Skin epidermis (tissue), 12 donors: ENCODE data around the gene MEF2C.

ENCODE experiments used
- H3K27ac ChIP-seq, 21 experiments: fragments of 200-600 bp; sonication (generic) in 11 of 21; one replicate each; pipeline ENCODE4 v1.5.0; 2020; ENCODE audit warnings: mild to moderate bottlenecking in 3 of 21, inconsistent platforms in 2 of 21, moderate library complexity in 2 of 21
- H3K4me3 ChIP-seq, 7 experiments: fragments of 200-600 bp; sonication (generic) in 2 of 7; one replicate each; pipeline ENCODE4 v1.5.0; 2020; ENCODE audit warnings: inconsistent platforms in 2 of 7, mild to moderate bottlenecking in 2 of 7, moderate library complexity in 1 of 7

MEF2C gene

DNA sequence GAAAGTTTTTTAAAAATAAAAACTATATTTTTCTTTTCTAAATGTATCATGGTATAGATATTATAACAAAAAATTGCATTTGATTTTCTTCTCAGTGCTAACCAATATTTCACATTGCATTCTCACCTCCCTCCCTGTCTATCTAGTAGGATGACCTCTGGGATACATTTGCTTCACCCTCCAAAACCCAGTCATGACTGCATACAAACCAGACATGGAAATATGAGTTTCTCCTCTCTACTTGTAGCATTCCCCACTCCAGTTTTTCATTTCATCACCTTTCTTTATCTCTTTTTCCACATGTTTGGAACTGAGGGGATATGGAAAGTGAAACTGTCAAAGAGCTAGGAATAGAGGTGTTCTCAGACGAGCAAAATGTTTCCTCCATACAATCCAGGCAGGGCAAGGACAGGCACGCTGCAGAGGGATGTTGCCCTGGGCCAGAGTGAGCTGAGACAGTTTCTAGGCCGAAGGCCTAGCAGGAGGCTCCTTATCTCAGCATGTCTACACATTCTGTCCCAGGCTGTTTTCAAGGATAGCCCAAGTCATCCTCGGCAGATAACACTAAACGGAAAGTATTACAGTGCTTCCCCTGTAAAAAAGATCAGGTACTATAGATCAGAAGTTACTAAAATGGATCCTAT lies 46.7 kb downstream of the MEF2C start:
- Histone ChIP-seq H3K4me3 (no peak overlapping the region), H3K27ac (peak overlapping the region in 11 of 21 experiments; percentile 12 to 70 (median 49))

DNA sequence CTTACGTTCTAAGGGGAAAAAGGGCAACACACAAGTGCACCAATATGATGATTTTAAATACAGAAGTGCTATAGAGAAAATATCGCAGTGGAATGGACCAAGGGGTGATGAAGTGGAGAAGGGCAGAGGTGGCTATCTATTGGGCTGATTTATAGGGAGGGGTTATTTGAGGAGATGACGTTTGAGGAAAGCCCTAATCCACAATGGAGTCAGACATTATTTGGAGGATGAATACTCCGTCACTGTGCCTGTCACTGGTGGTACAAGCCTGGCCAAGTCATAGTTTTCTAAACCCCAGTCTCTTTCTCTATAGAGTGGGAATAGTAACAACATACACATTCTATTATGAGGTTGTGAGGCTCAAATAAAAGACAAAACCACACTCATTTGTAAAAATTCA lies 48.5 kb downstream of the MEF2C start:
- H3K27ac ChIP-seq, result peak overlapping the region in 4 of 21 experiments; percentile 5 to 39 (median 20)
- H3K4me3 ChIP-seq, result no peak overlapping the region

DNA sequence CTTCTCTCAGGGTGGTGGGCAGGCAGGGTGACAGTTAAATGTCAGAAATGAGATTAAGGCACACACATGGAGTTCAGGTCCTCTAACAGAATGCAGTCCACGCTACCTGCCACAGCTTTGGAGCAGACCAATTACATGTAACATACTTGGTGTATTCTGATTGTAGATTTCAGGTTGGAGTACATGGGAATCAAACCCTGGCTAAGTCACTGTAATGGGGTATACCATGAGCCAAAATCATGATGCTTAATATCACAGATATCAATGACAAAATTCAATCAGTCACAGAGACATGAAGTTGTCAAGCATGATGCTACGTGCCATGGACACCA lies 48.9 kb downstream of the MEF2C start:
- Histone ChIP-seq H3K4me3 (no peak overlapping the region), H3K27ac (peak overlapping the region in 8 of 21 experiments; percentile 1 to 50 (median 24))

DNA sequence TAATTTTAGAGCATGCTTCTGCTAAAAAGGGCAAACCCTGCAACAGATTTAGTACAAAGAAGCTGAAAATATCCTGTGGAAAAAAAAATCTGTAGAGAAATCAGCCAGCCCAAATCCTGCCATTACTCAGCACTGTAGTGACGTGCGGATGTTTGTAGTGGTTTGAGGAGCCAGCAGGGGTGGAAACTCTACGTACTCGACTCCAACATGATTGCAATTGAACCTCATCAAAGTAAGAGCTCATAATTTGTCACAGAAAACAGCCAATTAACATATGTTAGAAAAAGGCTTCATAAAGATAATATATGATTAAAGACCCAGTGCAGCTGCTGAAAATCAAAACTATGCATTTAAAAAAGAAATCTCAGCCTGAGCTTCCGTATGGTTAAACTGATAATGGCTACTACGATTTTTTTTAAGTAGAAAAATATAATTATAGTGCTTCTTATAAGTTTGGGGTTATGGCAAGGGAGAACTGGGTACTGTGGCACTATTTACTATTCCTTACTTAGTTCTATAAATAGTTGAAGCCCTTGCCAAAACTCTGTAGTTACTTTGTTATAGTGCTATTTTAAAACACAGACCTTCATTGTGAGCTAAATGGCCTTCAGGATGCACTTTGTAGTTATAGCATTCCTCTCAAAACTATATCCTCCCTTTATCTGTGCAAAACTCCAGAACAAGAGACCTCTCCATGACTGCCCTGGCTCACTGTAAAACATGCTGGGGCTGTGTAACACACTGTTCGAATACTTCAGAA lies 49.4 kb downstream of the MEF2C start:
- H3K27ac ChIP-seq, result peak overlapping the region in 8 of 21 experiments; percentile 1 to 50 (median 24)
- H3K4me3 ChIP-seq, result no peak overlapping the region

DNA sequence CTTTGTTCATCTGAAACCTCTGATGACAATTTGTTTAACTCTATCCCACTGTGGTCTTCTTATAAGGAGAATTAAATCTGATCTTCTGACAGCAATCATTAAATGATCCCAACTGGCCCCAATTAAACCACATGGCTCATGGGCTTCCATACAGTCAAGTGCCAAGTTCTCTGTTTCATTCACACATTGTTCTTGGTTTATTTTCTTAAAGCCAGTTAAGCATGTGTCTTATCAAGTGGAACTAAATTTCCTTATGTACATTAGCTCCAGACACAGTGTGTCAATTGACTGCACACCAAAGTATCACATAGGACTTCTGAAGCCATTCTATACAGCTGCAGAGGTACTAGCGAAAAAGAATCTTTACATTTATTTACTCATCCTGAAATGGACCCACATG lies 51.2 kb downstream of the MEF2C start:
- H3K4me3 ChIP-seq, result no peak overlapping the region
- no peak overlapping the region for H3K27ac ChIP-seq

DNA sequence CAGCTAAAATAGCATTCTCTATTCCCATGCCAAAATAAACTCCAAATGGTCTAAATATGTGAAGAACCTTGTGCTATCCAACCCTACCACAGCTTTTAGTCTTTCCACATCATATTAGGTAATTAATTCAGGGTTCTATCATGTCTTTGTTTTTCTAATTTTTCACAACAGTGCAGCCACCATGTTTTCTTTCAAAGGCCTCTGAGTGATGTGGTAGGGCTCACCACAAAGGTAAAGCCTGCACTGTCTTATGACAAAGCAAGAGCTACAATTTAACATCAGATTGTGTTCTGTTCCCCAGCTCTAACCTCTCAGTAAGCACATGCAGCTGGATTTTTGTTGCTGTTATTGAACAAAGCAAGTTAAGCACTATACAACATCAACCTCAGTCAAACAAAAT lies 52.4 kb downstream of the MEF2C start:
- H3K4me3 ChIP-seq, result no peak overlapping the region
- H3K27ac ChIP-seq, result peak overlapping the region in 8 of 21 experiments; percentile 6 to 38 (median 25)

DNA sequence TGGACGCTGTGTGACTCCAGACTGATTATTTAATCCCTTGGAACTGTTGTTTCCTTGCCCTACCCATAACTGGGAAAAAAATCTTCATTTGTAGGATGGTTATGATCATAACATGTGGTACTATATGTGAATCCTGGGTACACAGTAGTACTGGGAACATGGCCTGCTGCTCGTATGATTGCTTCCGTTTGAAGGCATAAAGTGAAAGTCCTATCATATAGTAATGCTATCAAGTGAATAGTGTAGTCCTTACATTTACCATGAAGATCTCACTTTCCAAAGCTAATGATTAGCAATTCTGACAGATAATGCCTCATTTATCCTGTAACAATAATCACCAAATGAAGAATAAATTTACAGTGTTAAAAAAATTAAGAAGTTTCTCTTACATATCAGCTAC lies 53.2 kb downstream of the MEF2C start:
- Histone ChIP-seq H3K4me3 (no peak overlapping the region), H3K27ac (peak overlapping the region in 18 of 21 experiments; percentile 3 to 68 (median 29))

DNA sequence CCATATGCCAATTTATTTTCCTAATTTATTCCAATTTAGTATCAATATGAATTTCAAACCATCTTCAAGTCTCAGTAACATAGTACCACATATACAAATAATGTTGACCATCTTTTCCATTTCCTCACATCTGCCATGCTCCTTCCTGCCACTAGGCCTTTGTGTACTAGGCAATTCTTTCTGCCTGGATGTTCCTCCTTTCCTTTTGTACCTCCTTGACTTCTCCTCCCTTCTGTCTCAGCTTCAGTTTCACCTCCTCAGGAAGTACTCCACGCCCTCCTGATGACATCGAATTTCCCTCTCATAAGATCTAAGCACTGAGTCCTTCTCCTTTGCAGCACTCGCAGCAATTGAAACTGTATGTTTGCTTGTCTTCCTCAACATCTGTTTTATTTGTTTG lies 53.9 kb downstream of the MEF2C start:
- H3K27ac ChIP-seq, result peak overlapping the region in 14 of 21 experiments; percentile 3 to 68 (median 34)
- H3K4me3 ChIP-seq, result no peak overlapping the region

DNA sequence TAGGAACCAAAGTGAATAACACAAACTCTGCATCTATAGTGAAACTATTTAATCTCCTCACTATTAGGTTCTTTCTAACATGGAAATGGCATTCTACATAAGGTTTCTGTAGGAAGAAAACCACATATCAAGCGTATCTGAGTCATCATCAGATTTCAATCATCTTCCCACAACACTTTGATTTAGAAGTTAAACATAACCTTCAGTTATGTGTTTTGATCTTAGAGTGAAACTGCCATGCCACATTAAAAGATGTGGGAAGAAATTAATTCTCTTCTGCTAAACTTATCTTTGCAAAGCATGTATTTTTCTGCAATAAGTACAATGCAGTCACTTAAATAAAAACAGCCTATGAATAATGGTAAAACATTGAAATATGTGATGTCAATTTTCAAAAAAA lies 55.0 kb downstream of the MEF2C start:
- Histone ChIP-seq H3K4me3 (no peak overlapping the region), H3K27ac (peak overlapping the region in 14 of 21 experiments; percentile 5 to 67 (median 31))

DNA sequence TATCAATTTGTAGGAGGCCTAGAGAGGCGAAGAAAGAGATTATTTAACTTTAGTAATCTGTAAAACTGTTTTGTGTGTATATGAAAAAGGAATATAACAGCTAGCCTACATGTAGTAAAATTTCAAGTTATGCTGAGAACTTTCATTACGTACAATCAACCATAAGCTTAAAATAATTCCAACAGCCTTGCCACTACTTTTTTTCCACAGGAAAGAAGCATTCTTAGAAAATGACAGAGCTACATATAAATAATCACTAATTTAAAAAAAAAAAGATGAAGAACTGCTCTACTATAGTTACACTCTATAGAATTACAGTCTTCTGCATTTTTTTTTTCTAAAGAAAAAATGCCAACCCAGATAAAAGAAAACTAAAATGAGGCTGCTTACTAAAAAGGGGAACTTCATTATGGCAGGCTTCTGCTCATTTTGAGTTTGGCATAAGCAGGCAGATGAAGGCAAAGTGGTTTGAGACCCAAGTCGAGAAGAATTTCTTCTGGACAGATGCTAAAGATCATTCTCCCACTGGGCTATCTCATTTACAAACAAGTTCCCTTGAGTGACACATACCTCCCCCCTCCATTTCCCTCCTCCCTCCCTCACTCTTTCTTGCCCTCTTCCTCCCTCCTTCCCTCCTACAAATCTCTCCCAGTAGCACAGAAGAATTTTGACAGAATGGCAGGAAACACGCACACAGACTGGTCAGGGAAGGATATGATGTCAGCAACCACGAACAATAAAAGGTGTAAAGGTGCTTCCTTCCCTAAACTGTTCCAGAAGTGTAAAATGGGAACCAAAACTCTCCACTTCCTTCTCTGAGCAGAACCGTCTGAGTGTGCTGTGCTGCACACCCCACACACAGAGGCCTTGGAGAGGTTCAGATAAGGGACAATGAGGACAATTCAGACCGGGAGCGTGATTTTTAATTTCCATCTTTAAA lies 56.1 kb downstream of the MEF2C start:
- Histone ChIP-seq H3K4me3 (no peak overlapping the region), H3K27ac (peak overlapping the region in 19 of 21 experiments; percentile 7 to 77 (median 38))

DNA sequence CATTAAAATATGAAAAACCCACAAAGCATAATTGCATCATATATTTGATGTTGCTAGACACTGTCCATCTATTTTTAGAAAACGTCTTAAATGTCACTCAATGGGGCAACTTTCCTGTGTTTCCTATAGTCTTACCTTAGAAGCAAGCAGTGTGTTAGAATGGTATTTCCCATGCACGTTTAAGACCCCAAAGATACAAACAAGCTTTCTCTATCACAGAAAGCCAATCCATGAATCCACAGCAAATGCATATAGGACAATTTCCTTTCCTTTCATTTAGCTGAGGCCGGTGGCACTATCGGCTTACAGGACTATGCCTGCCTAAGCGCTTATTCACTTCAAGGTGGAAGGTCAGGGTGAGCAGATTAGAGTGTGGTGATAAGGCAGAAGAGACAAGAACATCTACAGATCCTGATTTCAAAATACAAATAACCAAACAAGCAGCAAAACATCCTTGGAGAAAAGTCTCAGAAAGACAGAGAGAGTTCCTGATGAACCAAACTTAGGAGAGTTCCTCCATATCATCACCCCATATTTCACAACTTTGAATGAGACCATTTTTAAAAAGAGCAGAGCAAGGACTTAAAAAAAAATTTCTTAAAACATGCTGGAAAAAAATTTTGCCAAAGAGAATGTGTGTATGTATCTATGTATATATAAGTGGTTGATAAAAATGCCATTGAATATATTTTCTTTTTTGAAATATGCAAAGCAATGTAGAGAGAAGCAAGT lies 57.2 kb downstream of the MEF2C start:
- Histone ChIP-seq H3K27ac (peak overlapping the region in 17 of 21 experiments; percentile 7 to 77 (median 46)), H3K4me3 (no peak overlapping the region)

DNA sequence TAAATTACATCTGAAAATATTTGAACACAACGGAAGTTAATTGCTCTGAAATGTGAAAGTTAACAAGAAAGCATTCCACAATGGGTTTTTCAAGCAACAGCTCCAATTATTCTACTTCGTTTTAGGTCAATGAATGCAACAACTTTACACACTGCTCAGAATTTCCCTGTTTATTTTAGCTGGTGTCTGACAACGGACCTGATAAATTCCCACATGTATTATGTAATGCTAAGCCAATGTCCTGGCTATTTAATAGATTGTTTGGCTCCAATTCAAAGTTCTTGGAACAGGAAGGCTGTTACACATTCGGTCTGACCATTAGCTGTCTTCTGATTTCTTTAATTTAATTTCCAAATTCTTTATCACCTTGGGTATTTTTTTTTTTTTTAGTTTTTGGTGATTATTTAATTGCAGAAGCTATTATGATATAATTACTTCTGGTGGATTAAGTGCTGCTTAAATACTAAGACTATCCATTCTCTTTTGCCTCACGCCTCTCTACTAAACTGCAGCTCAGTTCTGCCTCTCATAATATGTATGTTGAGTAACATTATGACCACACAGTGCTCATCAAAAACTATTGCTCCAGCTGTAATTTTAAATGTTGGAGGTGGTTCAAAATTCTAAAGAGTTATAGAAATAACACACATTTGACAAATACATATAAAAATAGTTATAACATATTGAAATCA lies 57.9 kb downstream of the MEF2C start:
- Histone ChIP-seq H3K27ac (peak overlapping the region in 14 of 21 experiments; percentile 3 to 77 (median 40)), H3K4me3 (no peak overlapping the region)

DNA sequence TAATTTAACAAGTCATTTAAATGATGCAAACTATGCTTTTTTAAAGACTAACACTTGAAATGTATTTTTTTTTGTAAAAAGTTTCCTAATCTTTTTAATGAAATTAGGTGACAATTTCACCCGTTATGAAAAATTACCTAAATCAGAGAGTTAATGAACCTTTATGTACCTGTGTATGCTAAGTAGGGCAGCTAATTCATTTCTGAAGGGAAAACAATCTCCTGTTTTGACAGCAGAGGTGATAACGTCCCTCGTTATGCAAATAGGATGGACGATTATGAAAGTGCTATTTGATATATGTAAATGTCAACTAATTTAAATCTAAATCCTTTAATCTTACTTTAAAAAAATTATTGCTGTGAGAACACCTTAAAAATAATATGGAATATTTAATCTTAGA lies 58.8 kb downstream of the MEF2C start:
- H3K27ac ChIP-seq, result peak overlapping the region in 6 of 21 experiments; percentile 8 to 74 (median 46)
- H3K4me3 ChIP-seq, result no peak overlapping the region

DNA sequence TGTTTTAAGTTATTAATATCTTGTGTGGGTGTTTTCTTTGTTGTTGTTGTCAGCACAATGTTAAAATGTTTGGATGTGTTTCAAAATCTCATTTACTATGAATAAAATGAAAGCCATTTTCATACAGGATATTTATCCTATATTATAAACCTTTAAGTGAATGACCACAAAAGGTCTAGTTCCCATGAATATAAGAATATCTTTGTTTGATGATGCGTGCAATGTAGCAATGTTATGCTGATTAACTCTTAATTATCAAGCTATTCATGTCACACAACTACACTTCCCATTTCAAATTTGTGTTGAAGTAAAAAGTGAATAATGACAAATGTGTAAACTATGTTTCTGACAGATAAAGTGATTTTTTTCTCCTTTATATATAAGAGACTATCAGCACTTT lies 59.8 kb downstream of the MEF2C start:
- no peak overlapping the region for H3K27ac ChIP-seq
- no peak overlapping the region for H3K4me3 ChIP-seq

DNA sequence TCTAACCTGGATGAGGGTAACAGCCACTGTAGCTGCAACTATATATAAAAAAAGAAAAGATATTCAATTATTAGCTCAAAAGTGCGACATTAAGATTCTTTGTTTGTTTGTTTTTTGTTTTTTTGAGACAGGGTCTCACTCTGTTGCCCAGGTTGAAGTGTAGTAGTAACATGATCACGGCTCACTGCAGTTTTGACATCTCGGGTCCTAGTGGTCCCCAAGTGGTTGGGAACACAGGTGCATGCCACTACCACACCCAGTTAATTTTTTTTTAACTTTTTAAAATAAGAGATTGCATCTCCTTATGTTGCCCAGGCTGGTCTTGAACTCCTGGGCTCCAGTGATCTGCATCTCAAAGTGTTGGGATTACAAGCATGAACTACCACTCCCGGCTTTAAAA lies 61.8 kb downstream of the MEF2C start:
- Histone ChIP-seq H3K27ac (no peak overlapping the region), H3K4me3 (no peak overlapping the region)

DNA sequence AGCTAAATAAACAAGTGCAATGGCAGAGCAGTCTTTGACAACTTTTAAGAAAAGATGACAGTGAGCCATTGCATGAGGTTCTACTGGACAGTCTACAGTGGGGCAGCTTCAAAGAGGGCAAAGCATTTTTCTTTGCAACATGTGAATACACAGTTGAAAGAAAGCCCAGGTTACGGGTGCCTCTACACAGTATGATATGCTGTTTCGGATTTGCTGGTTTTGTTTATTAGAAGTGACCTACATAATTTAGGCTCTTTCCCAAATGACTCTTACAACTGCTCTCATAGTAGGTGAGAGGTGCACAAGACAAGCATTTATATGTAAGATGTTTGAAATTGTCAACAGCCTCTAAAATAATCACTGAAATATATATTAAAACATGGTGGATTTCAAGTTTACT lies 62.4 kb downstream of the MEF2C start:
- no peak overlapping the region for H3K4me3 ChIP-seq
- H3K27ac ChIP-seq, result no peak overlapping the region

DNA sequence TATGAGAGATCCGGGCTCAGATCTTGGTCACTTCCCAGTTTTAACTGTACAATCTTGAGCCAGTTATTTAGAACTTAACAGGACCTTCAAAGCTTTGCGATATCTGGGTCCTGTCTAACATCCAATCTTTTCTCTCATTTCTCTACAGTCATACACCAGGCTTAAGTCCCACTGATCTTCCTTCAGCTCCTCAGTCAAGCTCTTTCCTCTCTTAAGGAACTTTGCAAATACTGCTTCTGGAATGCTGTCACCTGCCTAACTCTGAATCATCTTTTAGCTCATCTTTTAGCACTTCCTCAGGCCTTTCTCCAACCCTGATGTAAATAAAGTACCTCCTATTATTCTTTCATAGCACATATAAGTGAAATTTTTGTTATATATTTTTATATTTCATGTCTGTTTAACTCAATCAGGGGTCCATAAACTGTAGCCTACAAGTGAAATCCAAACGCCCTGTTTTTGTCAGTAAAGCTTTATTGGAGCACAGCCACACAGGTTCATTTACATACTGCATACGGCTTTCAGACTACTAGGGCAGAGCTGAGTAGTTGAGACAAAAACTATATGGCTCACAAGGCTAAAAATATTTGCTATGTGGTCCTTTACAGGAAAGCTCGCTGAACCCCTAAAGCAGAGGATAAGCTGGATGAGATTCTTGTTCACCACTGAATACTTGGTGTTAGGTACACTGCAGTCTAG lies 63.5 kb downstream of the MEF2C start:
- H3K27ac ChIP-seq, result no peak overlapping the region
- H3K4me3 ChIP-seq, result no peak overlapping the region

DNA sequence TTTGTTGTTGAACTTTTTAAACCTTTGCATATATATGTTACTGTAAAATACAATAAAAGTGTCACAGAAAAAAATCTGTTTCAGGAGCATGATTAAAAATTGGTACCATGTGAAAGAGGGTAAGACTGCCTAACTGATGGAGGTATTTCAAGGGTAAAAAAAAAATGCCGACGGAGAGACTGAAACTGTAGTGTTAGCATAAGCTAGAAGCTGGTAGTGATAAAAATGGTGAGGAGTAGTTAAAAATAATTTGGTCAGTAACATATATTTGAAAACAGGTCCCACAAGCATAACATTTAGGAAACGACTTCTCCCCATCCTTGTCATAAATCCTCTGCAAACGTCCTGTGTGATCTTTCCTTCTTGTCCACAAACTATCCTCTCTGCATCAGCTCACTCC lies 64.7 kb downstream of the MEF2C start:
- Histone ChIP-seq H3K27ac (no peak overlapping the region), H3K4me3 (no peak overlapping the region)
